MM.1S (cell line): ENCODE data around the gene LMCD1.

Experiments
- EZH2 ChIP-seq: fragments of 300-600 bp; sonication (generic); optimal IDR thresholded peaks from 2 replicates; pipeline ENCODE3; 2017; ENCODE audit warnings: low read depth, mild to moderate bottlenecking, antibody characterized with exemption, low read length, mixed read lengths
- TF ChIP-seq, protein P1 (sequence below): fragments of 300-600 bp; sonication (generic); IDR thresholded peaks from 2 replicates; pipeline ENCODE4 v1.5.1; 2016; ENCODE audit warnings: antibody characterized with exemption, low read length, mixed read lengths

DNA sequence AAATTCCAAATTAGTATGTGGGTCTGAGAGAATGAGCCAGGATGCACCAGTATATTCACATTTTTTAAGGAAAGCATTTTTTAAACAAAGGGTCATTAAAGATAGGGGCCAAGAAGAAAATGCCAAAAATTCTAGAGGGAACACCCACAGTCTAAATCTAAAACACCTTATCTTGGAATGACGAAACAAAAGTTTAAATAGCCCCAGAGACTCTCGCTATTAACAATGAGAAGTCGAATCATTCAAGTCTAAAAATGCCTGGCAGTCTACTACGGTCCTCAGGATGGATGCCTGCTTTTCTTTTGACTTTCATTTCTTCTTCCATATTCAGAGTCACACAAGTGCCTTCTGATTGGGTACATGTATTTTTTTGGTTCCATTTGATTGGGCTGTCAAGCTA, 76.7 kb downstream of the LMCD1 start:
- TF ChIP-seq, protein P1, sequence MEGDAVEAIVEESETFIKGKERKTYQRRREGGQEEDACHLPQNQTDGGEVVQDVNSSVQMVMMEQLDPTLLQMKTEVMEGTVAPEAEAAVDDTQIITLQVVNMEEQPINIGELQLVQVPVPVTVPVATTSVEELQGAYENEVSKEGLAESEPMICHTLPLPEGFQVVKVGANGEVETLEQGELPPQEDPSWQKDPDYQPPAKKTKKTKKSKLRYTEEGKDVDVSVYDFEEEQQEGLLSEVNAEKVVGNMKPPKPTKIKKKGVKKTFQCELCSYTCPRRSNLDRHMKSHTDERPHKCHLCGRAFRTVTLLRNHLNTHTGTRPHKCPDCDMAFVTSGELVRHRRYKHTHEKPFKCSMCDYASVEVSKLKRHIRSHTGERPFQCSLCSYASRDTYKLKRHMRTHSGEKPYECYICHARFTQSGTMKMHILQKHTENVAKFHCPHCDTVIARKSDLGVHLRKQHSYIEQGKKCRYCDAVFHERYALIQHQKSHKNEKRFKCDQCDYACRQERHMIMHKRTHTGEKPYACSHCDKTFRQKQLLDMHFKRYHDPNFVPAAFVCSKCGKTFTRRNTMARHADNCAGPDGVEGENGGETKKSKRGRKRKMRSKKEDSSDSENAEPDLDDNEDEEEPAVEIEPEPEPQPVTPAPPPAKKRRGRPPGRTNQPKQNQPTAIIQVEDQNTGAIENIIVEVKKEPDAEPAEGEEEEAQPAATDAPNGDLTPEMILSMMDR: no peak
- no peak for TF ChIP-seq EZH2
